HCT116 (cell line): ENCODE measurements around the gene TLE4. TPM values are rescaled to one million over a fixed set of nuclear protein-coding genes. Genes with fewer than 3 reads are reported as not detected.

ENCODE experiments used
- ATAC-seq: fragments of 200-7000 bp; cut with Tn5 transposase; 2 replicates; pipeline ENCODE4 v1.9.1; 2020; ENCODE audit warnings: mild to moderate bottlenecking, moderate library complexity
- BruUV-seq: library from RNA; stranded (reverse); fragments of 400-500 nt; replicated peaks from 2 replicates; lab custom pipeline; 2021; lab: Mats Ljungman, UMichigan
- CTCF ChIA-PET: fragments of 300-600 bp; sonication (Branson Sonifier 250); formaldehyde crosslinking; loops from one replicate; lab custom pipeline; 2021; ENCODE audit warnings: antibody characterized with exemption; lab: Charles Lee
- POLR2A ChIA-PET: fragments of 300-600, 350-600 bp; sonication (Branson Sonifier 250); formaldehyde crosslinking; loops from one replicate; lab custom pipeline; 2021; ENCODE audit warnings: antibody characterized with exemption; lab: Charles Lee
- RAD21 ChIA-PET, 2 experiments: fragments of 300-600 bp; sonication (Branson Sonifier 250); formaldehyde crosslinking; loops; one replicate each; lab custom pipeline; 2023; ENCODE audit warnings: low total read pairs in 2 of 2; ENCODE audit not compliant: uncharacterized antibody in 2 of 2, unreplicated experiment in 2 of 2, low non-redundant PET in 1 of 2; lab: Charles Lee
- DNase-seq: peaks from one replicate; pipeline ENCODE4 v3.0.0-alpha.2; 2010; ENCODE audit warnings: low read depth, low spot score
- H2AFZ ChIP-seq: fragments of 200-600 bp; shearing (Covaris generic), sonication (generic); 2 replicates; pipeline ENCODE4 v1.6.1; 2017; ENCODE audit warnings: low read depth, mixed run types, mixed read lengths, antibody characterized with exemption, low read length; ENCODE audit not compliant: poor library complexity, severe bottlenecking
- H3K27ac ChIP-seq: 2 replicates; pipeline ENCODE4 v1.5.1; 2012; ENCODE audit warnings: low read depth, low read length
- H3K27me3 ChIP-seq: fragments of 200-600 bp; sonication (generic); 2 replicates; pipeline ENCODE4 v1.6.1; 2016; ENCODE audit warnings: mixed run types, low read length, mixed read lengths; ENCODE audit not compliant: insufficient read depth
- H3K36me3 ChIP-seq, 2 experiments: fragments of 200-500 bp in 1 of 2; fragments of 200-600 bp in 1 of 2; sonication (Bioruptor generic) in 1 of 2; sonication (generic) in 1 of 2; 2 replicates each; pipeline versions ENCODE4 v1.5.1 to v1.6.1; 2014 to 2016; ENCODE audit warnings: low read length in 2 of 2, inconsistent platforms in 1 of 2, mixed read lengths in 1 of 2, mixed run types in 1 of 2; ENCODE audit not compliant: insufficient read depth in 2 of 2, control insufficient read depth in 1 of 2
- H3K4me1 ChIP-seq, 2 experiments: fragments of 200-600 bp in 1 of 2; sonication (generic) in 1 of 2; 2 replicates each; pipeline versions ENCODE4 v1.5.1 to v1.6.1; 2012 to 2017; ENCODE audit warnings: low read length in 2 of 2, inconsistent platforms in 1 of 2, mild to moderate bottlenecking in 1 of 2, mixed read lengths in 1 of 2, mixed run types in 1 of 2, moderate library complexity in 1 of 2; ENCODE audit not compliant: insufficient read depth in 2 of 2, control insufficient read depth in 1 of 2
- H3K4me2 ChIP-seq: fragments of 200-600 bp; sonication (generic); 2 replicates; pipeline ENCODE4 v1.6.1; 2017; ENCODE audit warnings: mixed run types, low read length, mixed read lengths
- H3K4me3 ChIP-seq, 2 experiments: fragments of 200-600 bp in 1 of 2; sonication (generic) in 1 of 2; replicated peaks in 1 of 2; 2 replicates each; pipeline ENCODE4 v1.5.1; 2011 to 2016; ENCODE audit warnings: low read length in 2 of 2, control low read depth in 1 of 2, low read depth in 1 of 2, mild to moderate bottlenecking in 1 of 2, mixed read lengths in 1 of 2, mixed run types in 1 of 2
- H3K79me2 ChIP-seq: fragments of 200-600 bp; sonication (generic); 2 replicates; pipeline ENCODE4 v1.6.1; 2017; ENCODE audit warnings: mild to moderate bottlenecking, mixed run types, low read length, moderate library complexity, mixed read lengths; ENCODE audit not compliant: insufficient read depth
- H3K9ac ChIP-seq: fragments of 200-600 bp; sonication (generic); 2 replicates; pipeline ENCODE4 v1.6.1; 2016; ENCODE audit warnings: low read length, mixed read lengths
- H3K9me2 ChIP-seq: fragments of 200-600 bp; sonication (generic), shearing (Covaris generic); 2 replicates; pipeline ENCODE4 v1.6.1; 2017; ENCODE audit warnings: mixed run types, mild to moderate bottlenecking, moderate library complexity; ENCODE audit not compliant: insufficient read depth
- H3K9me3 ChIP-seq, 2 experiments: fragments of 200-500 bp in 1 of 2; fragments of 200-600 bp in 1 of 2; sonication (Bioruptor generic) in 1 of 2; sonication (generic) in 1 of 2; 2 replicates each; pipeline ENCODE4 v1.6.1; 2014 to 2017; ENCODE audit warnings: low read length in 2 of 2, mixed read lengths in 2 of 2, inconsistent platforms in 1 of 2, low read depth in 1 of 2, mild to moderate bottlenecking in 1 of 2, mixed run types in 1 of 2, moderate library complexity in 1 of 2; ENCODE audit not compliant: control insufficient read depth in 1 of 2, insufficient read depth in 1 of 2
- H4K20me1 ChIP-seq: fragments of 200-600 bp; sonication (generic), shearing (Covaris generic); 2 replicates; pipeline ENCODE4 v1.6.1; 2017; ENCODE audit warnings: mixed run types, mild to moderate bottlenecking, moderate library complexity; ENCODE audit not compliant: insufficient read depth
- CBX3 ChIP-seq: IDR thresholded peaks from 2 replicates; pipeline ENCODE4 v1.6.1; 2012; ENCODE audit warnings: low read depth
- CEBPB ChIP-seq: IDR thresholded peaks from 2 replicates; pipeline ENCODE4 v1.6.1; 2012; ENCODE audit warnings: low read depth
- EZH2 ChIP-seq: fragments of 200-600 bp; sonication (generic); IDR thresholded peaks from 2 replicates; pipeline ENCODE4 v1.6.1; 2017; ENCODE audit warnings: antibody characterized with exemption, mixed run types
- FOSL1 ChIP-seq: IDR thresholded peaks from 2 replicates; pipeline ENCODE4 v1.6.1; 2012; ENCODE audit warnings: low read depth
- JUND ChIP-seq: IDR thresholded peaks from 2 replicates; pipeline ENCODE4 v1.6.1; 2012
- MAX ChIP-seq: IDR thresholded peaks from 2 replicates; pipeline ENCODE4 v1.6.1; 2012
- POLR2AphosphoS5 ChIP-seq: IDR thresholded peaks from 2 replicates; pipeline ENCODE4 v1.6.1; 2011; ENCODE audit warnings: mild to moderate bottlenecking, low read depth, low read length, moderate library complexity
- RAD21 ChIP-seq: IDR thresholded peaks from 2 replicates; pipeline ENCODE4 v1.6.1; 2012; ENCODE audit warnings: low read depth, mild to moderate bottlenecking
- SRF ChIP-seq: IDR thresholded peaks from 2 replicates; pipeline ENCODE4 v1.6.1; 2012; ENCODE audit warnings: low read depth
- TCF7L2 ChIP-seq: IDR thresholded peaks from 2 replicates; pipeline ENCODE4 v1.7.0; 2011; ENCODE audit warnings: borderline replicate concordance, inconsistent platforms; ENCODE audit not compliant: insufficient read depth, insufficient read length; ENCODE audit errors: extremely low read depth
- YY1 ChIP-seq: IDR thresholded peaks from 2 replicates; pipeline ENCODE4 v1.6.1; 2011; ENCODE audit warnings: low read length, low read depth, moderate library complexity, mild to moderate bottlenecking; ENCODE audit not compliant: insufficient replicate concordance; ENCODE audit errors: extremely low read depth
- ZFX ChIP-seq: fragments of 450-650 bp; IDR thresholded peaks from 2 replicates; pipeline ENCODE4 v1.6.1; 2017
- ZNF274 ChIP-seq: fragments of 200-500 bp; sonication (Bioruptor generic); IDR thresholded peaks from 2 replicates; pipeline ENCODE4 v1.6.1; 2014; ENCODE audit warnings: mild to moderate bottlenecking, low read depth, low read length, inconsistent platforms
- intact Hi-C: fragments of 100-400 bp; cut with micrococcal nuclease; formaldehyde crosslinking; loops from 2 replicates; pipeline ENCODE4 v1.10.0; 2022
- total RNA-seq: library from RNA; stranded (reverse); gene quantifications from one replicate; pipeline ENCODE4 v1.2.1, GENCODE V29; 2021; ENCODE audit not compliant: unreplicated experiment

TLE4 gene
- total RNA-seq, 1 experiment from 2014 or later, result 0.39 TPM

- H3K4me1 ChIP-seq, result no peaks in the 10 kb centered on the region
- H3K4me2 ChIP-seq, result no peak overlapping the region
- ChIA-PET RAD21 (no interaction called here), CTCF (no interaction called here), POLR2A (no interaction called here)
- no peak overlapping the region for H3K9ac ChIP-seq
- no peak overlapping the region for H2AFZ ChIP-seq
- H3K9me3 ChIP-seq, result peaks cover 3 to 36% of the 10 kb centered on the region in 2 experiments; a peak in 2 of 4 replicates
- H3K27me3 ChIP-seq, result no peaks in the 10 kb centered on the region
- H3K4me3 ChIP-seq, result no peak overlapping the region
- no peaks in the 10 kb centered on the region for H4K20me1 ChIP-seq
- H3K27ac ChIP-seq, result no peak overlapping the region
- no peaks in the 10 kb centered on the region for H3K79me2 ChIP-seq
- intact Hi-C loops, result no loop called here
- ATAC-seq (no peak), DNase-seq (no peak)
- no peak for TF ChIP-seq ZFX
- TF ChIP-seq MAX, result no peak
- no peak for TF ChIP-seq POLR2AphosphoS5
- TF ChIP-seq ZNF274, result no peak
- TF ChIP-seq CBX3, result no peak
- TF ChIP-seq RAD21, result no peak
- TF ChIP-seq CEBPB, result no peak
- TF ChIP-seq SRF, result no peak
- no peak for TF ChIP-seq JUND
- no peak for TF ChIP-seq EZH2
- no peak for TF ChIP-seq TCF7L2
- TF ChIP-seq YY1, result no peak
- no peak for TF ChIP-seq FOSL1
- no TSS peak for BruUV-seq
- no peaks in the 10 kb centered on the region for H3K9me2 ChIP-seq
- no peaks in the 10 kb centered on the region for H3K36me3 ChIP-seq
These were observed 148.2 kb downstream of the TLE4 start for GRCh38 chr9:79719989-79720388.
